HEK293T (cell line): ENCODE measurements around the gene LDHD.

Experiments
- CTCF ChIA-PET: fragments of 350-600 bp; formaldehyde crosslinking; extraction: SDS; loops from one replicate; lab custom pipeline; 2021; ENCODE audit warnings: antibody characterized with exemption, inconsistent platforms; lab: Yijun Ruan, JAX
- POLR2A ChIA-PET: fragments of 350-600 bp; formaldehyde crosslinking; extraction: SDS; loops from one replicate; lab custom pipeline; 2020; ENCODE audit warnings: antibody characterized with exemption, inconsistent platforms; lab: Yijun Ruan, JAX
- DNase-seq: peaks from one replicate; pipeline ENCODE4 v3.0.0; 2012; ENCODE audit warnings: mixed read lengths; ENCODE audit errors: extremely low spot score
- ARNT ChIP-seq: fragments of 450-650 bp; IDR thresholded peaks from 2 replicates; pipeline ENCODE4 v1.6.1; 2017; ENCODE audit warnings: mild to moderate bottlenecking
- BHLHE40 ChIP-seq: fragments of 450-650 bp; IDR thresholded peaks from 2 replicates; pipeline ENCODE4 v1.6.1; 2016; ENCODE audit warnings: mild to moderate bottlenecking, moderate library complexity, borderline replicate concordance
- CTBP1 ChIP-seq: fragments of 450-650 bp; IDR thresholded peaks from 2 replicates; pipeline ENCODE4 v1.6.1; 2016; ENCODE audit warnings: borderline replicate concordance
- ELF4 ChIP-seq: fragments of 450-650 bp; IDR thresholded peaks from 2 replicates; pipeline ENCODE4 v1.6.1; 2017; ENCODE audit warnings: antibody characterized with exemption
- FOXA1 ChIP-seq: fragments of 450-650 bp; IDR thresholded peaks from 2 replicates; pipeline ENCODE4 v1.6.1; 2016; ENCODE audit warnings: mild to moderate bottlenecking
- FOXK2 ChIP-seq: fragments of 450-650 bp; IDR thresholded peaks from 2 replicates; pipeline ENCODE4 v1.6.1; 2016; ENCODE audit warnings: mild to moderate bottlenecking
- FOXM1 ChIP-seq: fragments of 450-650 bp; IDR thresholded peaks from 2 replicates; pipeline ENCODE4 v1.6.1; 2017; ENCODE audit warnings: mild to moderate bottlenecking, borderline replicate concordance
- HDGF ChIP-seq: fragments of 450-650 bp; IDR thresholded peaks from 2 replicates; pipeline ENCODE4 v1.6.1; 2017; ENCODE audit warnings: antibody characterized with exemption, borderline replicate concordance
- L3MBTL2 ChIP-seq: fragments of 450-650 bp; conservative IDR thresholded peaks from 2 replicates; pipeline ENCODE4 v1.6.1; 2016; ENCODE audit warnings: mild to moderate bottlenecking
- LEF1 ChIP-seq: fragments of 450-650 bp; IDR thresholded peaks from 2 replicates; pipeline ENCODE4 v1.6.1; 2017; ENCODE audit warnings: mild to moderate bottlenecking, borderline replicate concordance
- NFRKB ChIP-seq: fragments of 450-650 bp; IDR thresholded peaks from 2 replicates; pipeline ENCODE4 v1.6.1; 2016; ENCODE audit warnings: mild to moderate bottlenecking, moderate library complexity
- SP1 ChIP-seq: fragments of 450-650 bp; IDR thresholded peaks from 2 replicates; pipeline ENCODE4 v1.6.1; 2017
- SUZ12 ChIP-seq: fragments of 450-650 bp; IDR thresholded peaks from 2 replicates; pipeline ENCODE4 v1.6.1; 2016; ENCODE audit warnings: mild to moderate bottlenecking
- TARDBP ChIP-seq: fragments of 450-650 bp; IDR thresholded peaks from 2 replicates; pipeline ENCODE4 v1.6.1; 2016
- ZNF384 ChIP-seq: fragments of 450-650 bp; IDR thresholded peaks from 2 replicates; pipeline ENCODE4 v1.6.1; 2016
- TF ChIP-seq, protein P1 (sequence below): fragments of 450-650 bp; IDR thresholded peaks from 2 replicates; pipeline ENCODE4 v1.6.1; 2016

LDHD gene

DNA sequence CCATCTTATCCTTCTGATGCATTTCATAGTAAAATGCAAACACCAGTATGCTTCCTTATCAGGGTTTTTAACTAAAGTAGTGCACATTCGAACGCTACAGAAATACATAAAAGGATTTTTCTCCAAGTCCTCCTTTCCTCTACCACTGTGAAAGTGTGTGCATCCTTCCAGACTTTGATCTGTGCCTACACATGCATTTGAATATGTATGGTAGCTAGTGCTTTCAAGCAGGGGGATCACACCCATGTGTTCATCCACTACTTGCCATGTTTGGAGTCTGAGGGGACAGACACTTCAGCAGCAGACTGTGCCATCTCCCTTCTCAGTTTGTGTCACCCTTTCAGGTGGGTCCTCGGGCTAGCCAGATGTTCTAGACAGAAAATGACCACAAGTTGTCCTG, 14.9 kb downstream of the LDHD start:
- TF ChIP-seq FOXK2: no peak
- no peak for TF ChIP-seq TARDBP
- no peak for TF ChIP-seq L3MBTL2
- TF ChIP-seq SUZ12: no peak
- TF ChIP-seq ZNF384: no peak
- TF ChIP-seq BHLHE40: no peak
- no peak for TF ChIP-seq FOXA1
- TF ChIP-seq LEF1: no peak
- no peak for TF ChIP-seq HDGF
- POLR2A ChIA-PET: interaction anchor here (1.4 kb wide), 1 partner anchor 117 kb away, joined by 4 read pairs; the partner anchor contains the start of gene WDR59
- no peak for DNase-seq
- CTCF ChIA-PET: interaction anchor here (2.0 kb wide), 1 partner anchor 10 kb away, joined by 7 read pairs; no protein-coding TSS in a partner anchor

DNA sequence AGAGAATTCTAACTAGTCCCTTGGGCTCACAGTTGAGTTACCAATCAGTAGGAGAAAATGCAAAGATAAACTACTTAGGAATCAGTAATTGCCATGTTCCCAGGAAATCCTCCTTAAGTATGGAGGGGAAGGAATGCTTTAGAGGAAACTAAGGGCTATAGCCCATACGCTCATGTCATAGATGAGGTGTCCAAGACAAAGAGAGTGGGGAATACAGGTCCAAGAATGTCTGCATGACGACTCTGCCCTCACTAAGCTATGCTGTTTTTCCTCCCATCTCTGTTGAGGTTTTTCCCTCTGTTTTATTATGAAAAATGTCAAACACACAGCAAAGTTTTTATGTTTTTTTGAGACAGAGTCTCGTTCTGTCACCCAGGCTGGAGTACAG, 16.0 kb downstream of the LDHD start:
- POLR2A ChIA-PET: no interaction called here
- TF ChIP-seq FOXA1: no peak
- no peak for TF ChIP-seq ARNT
- TF ChIP-seq FOXM1: no peak
- TF ChIP-seq, protein P1, sequence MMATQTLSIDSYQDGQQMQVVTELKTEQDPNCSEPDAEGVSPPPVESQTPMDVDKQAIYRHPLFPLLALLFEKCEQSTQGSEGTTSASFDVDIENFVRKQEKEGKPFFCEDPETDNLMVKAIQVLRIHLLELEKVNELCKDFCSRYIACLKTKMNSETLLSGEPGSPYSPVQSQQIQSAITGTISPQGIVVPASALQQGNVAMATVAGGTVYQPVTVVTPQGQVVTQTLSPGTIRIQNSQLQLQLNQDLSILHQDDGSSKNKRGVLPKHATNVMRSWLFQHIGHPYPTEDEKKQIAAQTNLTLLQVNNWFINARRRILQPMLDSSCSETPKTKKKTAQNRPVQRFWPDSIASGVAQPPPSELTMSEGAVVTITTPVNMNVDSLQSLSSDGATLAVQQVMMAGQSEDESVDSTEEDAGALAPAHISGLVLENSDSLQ: no peak
- TF ChIP-seq BHLHE40: no peak
- no peak for TF ChIP-seq CTBP1
- TF ChIP-seq HDGF: no peak
- TF ChIP-seq ELF4: no peak
- TF ChIP-seq LEF1: no peak
- TF ChIP-seq L3MBTL2: no peak
- TF ChIP-seq ZNF384: no peak
- TF ChIP-seq SP1: no peak
- TF ChIP-seq FOXK2: no peak
- no peak for TF ChIP-seq SUZ12
- TF ChIP-seq TARDBP: no peak
- no peak for TF ChIP-seq NFRKB
- DNase-seq: no peak
- CTCF ChIA-PET: interaction anchor here (2.0 kb wide), 1 partner anchor 11 kb away, joined by 7 read pairs; no protein-coding TSS in a partner anchor

DNA sequence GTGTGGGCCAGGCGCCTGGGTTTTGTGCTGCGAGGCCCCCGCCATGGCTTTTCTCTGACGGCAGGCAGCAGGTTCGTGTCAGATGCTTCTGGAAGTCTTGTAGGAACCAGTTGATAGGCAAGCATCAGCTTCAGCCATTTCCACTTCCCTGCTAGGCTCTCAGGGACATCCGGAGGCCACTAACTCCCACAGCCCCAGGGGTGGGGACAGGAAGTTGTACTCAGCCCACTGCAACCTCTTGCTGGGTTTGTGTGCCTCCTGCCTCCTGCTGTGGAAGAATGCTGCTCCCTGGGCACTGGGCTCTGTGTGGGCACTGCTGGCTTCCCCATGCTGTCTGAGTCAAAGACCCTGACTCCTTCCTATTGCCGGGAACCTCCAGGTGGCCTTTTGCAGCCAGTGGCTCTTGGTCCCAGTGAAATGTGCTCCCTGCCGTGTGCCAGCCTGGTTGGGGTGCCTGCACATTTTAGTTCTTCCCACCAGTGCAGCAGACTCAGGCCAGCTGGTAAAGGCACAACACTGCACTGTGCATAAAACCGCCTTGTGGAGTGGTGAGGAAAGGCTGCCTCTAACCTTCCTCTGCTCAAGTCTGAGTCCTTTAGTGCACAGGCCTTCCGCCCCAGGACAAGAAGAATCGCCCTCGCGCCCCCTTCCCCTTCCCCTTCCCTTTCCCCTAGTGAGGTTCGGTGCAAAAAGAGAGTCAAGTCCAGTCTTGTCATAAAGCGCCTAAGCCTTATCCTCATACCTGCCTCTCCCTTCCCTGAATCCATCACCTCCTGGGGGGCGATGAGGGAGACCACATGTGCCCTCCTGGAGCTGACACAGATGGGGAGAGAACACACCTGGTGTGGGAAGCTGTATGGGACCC, 16.6 kb downstream of the LDHD start:
- DNase-seq: no peak
- POLR2A ChIA-PET: interaction anchor here (0.6 kb wide), 1 partner anchor 31 kb away, joined by 3 read pairs; no protein-coding TSS in a partner anchor
- CTCF ChIA-PET: interaction anchor here (2.0 kb wide), 1 partner anchor 11 kb away, joined by 7 read pairs; no protein-coding TSS in a partner anchor
- TF ChIP-seq NFRKB: no peak
- TF ChIP-seq FOXA1: no peak
- no peak for TF ChIP-seq ELF4
- TF ChIP-seq, protein P1: no peak
- no peak for TF ChIP-seq CTBP1
- TF ChIP-seq FOXM1: no peak
- TF ChIP-seq FOXK2: no peak
- TF ChIP-seq HDGF: no peak
- TF ChIP-seq L3MBTL2: no peak
- TF ChIP-seq SP1: no peak
- TF ChIP-seq TARDBP: no peak
- TF ChIP-seq BHLHE40: no peak
- no peak for TF ChIP-seq LEF1

DNA sequence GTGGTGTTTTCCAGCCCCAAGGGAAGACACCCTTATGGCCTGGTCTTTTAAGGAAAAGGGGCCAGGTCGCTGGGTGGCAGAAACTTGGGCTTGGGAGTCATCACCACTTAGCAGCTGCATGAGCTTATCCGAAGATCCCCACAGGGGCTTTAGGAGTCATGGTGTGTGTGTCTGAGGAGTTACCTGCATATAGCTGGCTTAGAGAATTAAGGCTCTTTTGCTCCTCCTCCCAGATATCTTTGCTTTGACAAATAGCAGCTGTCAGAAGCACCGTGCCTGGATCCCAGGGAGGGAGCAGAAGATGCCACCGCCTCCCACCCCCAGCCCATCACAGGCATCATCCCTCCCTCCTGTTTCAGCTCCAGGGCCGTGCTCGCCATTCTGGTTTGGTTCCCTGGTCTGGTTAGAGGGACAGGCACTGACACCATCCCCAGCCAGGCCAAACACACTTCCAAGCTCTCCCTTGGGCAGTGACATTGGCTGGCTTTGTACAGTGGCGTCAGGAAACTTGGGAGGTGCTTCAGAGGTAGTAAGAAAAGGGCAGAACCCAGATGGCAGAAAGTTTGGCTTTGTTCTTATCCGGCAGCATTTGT, 17.4 kb downstream of the LDHD start:
- CTCF ChIA-PET: no interaction called here
- DNase-seq: no peak
- no peak for TF ChIP-seq FOXK2
- TF ChIP-seq SUZ12: no peak
- no peak for TF ChIP-seq CTBP1
- TF ChIP-seq ARNT: no peak
- no peak for TF ChIP-seq ELF4
- no peak for TF ChIP-seq NFRKB
- TF ChIP-seq BHLHE40: no peak
- POLR2A ChIA-PET: interaction anchor here (0.6 kb wide), 1 partner anchor 31 kb away, joined by 3 read pairs; no protein-coding TSS in a partner anchor

DNA sequence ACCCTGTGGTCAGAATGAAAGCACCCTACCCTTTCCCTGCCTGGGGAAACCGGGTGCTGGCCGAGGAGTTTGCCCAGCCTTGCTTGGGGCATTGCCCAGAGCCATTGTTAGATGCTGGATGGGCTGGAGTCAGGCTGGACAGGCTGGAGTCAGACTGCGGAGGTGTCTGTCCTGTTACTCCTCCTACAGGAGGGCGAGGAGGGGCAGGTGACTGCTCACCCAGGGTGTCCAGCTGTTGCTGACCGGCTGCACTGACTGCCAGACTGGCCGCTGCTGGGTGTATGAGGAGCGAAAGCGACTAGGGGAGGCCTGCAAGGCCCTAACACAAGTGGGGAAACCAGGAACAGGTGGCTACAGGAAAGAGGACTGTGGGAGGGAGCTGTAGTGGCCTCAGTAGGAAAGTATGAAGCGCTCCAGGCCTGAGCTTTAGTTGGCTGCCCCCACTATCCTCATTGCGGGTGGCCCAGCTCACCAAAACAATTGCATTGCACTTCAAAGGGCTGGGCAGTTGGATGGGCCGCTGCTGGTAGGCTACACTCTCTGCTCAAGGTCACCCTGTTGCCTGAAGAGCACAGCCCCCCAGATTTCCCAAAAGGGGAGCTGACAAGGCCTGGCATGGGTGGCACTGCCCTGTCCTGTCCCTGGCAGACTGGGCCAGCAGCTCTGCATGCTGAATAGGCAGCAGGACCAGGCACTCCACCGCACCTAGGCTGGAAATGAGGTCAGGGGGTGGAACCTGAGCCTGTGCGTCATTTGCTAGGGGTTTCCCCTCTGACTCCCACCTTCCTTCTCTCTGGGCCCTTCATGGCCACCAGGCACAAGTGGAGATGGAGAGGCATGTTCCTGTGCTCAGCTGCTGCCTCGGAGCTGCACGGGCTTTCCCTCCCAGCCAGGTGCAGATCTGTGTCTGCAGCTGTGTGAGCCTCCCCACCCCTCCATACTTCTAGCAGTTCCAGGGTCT, 18.4 kb downstream of the LDHD start:
- POLR2A ChIA-PET: interaction anchor here (1.7 kb wide), 1 partner anchor 10 kb away, joined by 7 read pairs; no protein-coding TSS in a partner anchor
- no peak for TF ChIP-seq FOXK2
- no peak for TF ChIP-seq FOXM1
- TF ChIP-seq, protein P1: no peak
- no peak for TF ChIP-seq LEF1
- no peak for TF ChIP-seq ELF4
- TF ChIP-seq FOXA1: no peak
- no peak for TF ChIP-seq ARNT
- TF ChIP-seq NFRKB: no peak
- TF ChIP-seq BHLHE40: no peak
- TF ChIP-seq L3MBTL2: no peak
- no peak for TF ChIP-seq SP1
- no peak for TF ChIP-seq SUZ12
- no peak for TF ChIP-seq TARDBP
- TF ChIP-seq HDGF: no peak
- TF ChIP-seq CTBP1: no peak
- no peak for TF ChIP-seq ZNF384
- DNase-seq: no peak
- CTCF ChIA-PET: interaction anchor here (0.9 to 1.3 kb wide), 2 partner anchors 13 to 100 kb away, joined by 3 read pairs; partner anchors contain the start of gene ZNRF1
